Gastrocnemius medialis (tissue), 4 donors: ENCODE measurements around the gene ZNF319.

Experiments
- CTCF ChIP-seq, 5 experiments: fragments of 450-650 bp in 3 of 5; fragments of 200-600 bp in 2 of 5; sonication (generic) in 2 of 5; IDR thresholded peaks in 4 of 5; conservative IDR thresholded peaks in 1 of 5; 1 replicate in 4 of 5; 2 replicates in 1 of 5; pipeline ENCODE4 v1.5.1; 2016 to 2019; ENCODE audit warnings: antibody characterized with exemption in 5 of 5, mild to moderate bottlenecking in 3 of 5, moderate library complexity in 3 of 5
- POLR2A ChIP-seq, 2 donors: fragments of 450-650 bp; IDR thresholded peaks; one replicate each; pipeline ENCODE4 v1.6.1; 2017; ENCODE audit warnings: antibody characterized with exemption in 2 of 2, mild to moderate bottlenecking in 2 of 2, moderate library complexity in 2 of 2

- TF ChIP-seq CTCF (IDR thresholded peaks at IDR 0.05 in 4 of 5, conservative IDR thresholded peaks at IDR 0.05 in 1 of 5) (no peak), POLR2A (IDR thresholded peaks at IDR 0.05) (no peak)
Measured at GRCh38 chr16:57945740-57946138, 54.7 kb downstream of the ZNF319 start.
